ENCODE measurements around the gene LSS. TPM values are rescaled to one million over a fixed set of nuclear protein-coding genes. Genes with fewer than 3 reads are reported as not detected.

Gene LSS
- total RNA-seq, 1 donor from 2014 or later, result 43.7 TPM

GRCh38 chr21:46182548-46183336, 45.8 kb downstream of the LSS start:
- no peak for DNase-seq (ENCODE audit: low read depth)
- H3K27me3 ChIP-seq (ENCODE audit: control insufficient read depth, insufficient read depth, low read length), result no peaks in the 10 kb centered on the region
- FAIRE-seq, result no peak
- no peak for TF ChIP-seq CTCF (IDR thresholded peaks at IDR 0.05; ENCODE audit: insufficient read depth, low read length, severe bottlenecking)
- no peaks in the 10 kb centered on the region for H3K36me3 ChIP-seq (ENCODE audit: control insufficient read depth, insufficient read depth, low read length)
- no peak overlapping the region for H3K4me3 ChIP-seq (ENCODE audit: low read depth, low read length)

- no peak for TF ChIP-seq CTCF (IDR thresholded peaks at IDR 0.05; ENCODE audit: insufficient read depth, low read length, severe bottlenecking)
- DNase-seq (ENCODE audit: low read depth) (no peak), FAIRE-seq (no peak)
- no peak overlapping the region for H3K4me3 ChIP-seq (ENCODE audit: low read depth, low read length)
- H3K36me3 ChIP-seq (ENCODE audit: control insufficient read depth, insufficient read depth, low read length), result no peaks in the 10 kb centered on the region
- no peaks in the 10 kb centered on the region for H3K27me3 ChIP-seq (ENCODE audit: control insufficient read depth, insufficient read depth, low read length)
Measured at GRCh38 chr21:46181953-46182547, 46.5 kb downstream of the LSS start.

DNA sequence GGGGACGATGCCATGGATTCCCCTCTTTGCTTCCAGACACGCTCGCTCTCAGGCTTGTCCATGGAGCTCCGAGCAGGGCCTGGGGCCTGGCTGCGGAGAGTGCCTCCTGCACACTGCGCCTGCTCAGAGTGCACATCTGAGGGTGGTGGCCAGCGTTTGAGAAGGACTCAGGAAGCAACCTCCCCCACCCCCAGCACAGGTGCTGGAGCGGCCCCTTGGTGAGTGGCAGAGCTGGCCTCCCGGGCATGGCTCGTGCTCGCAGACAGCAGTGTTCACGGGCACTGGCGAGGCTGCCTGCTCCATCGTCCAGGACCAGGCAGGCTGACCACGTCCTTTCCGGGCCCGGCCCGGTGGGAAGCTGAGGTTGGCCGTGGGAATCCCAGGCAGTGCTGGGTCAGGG, 47.1 kb downstream of the LSS start:
- H3K27me3 ChIP-seq (ENCODE audit: control insufficient read depth, insufficient read depth, low read length), result no peaks in the 10 kb centered on the region
- FAIRE-seq, result no peak
- H3K36me3 ChIP-seq (ENCODE audit: control insufficient read depth, insufficient read depth, low read length), result no peaks in the 10 kb centered on the region
- no peak overlapping the region for H3K4me3 ChIP-seq (ENCODE audit: low read depth, low read length)
- no peak for DNase-seq (ENCODE audit: low read depth)
- no peak for TF ChIP-seq CTCF (IDR thresholded peaks at IDR 0.05; ENCODE audit: insufficient read depth, low read length, severe bottlenecking)

- no peaks in the 10 kb centered on the region for H3K36me3 ChIP-seq (ENCODE audit: control insufficient read depth, insufficient read depth, low read length)
- FAIRE-seq (no peak), DNase-seq (ENCODE audit: low read depth) (no peak)
- no peak for TF ChIP-seq CTCF (IDR thresholded peaks at IDR 0.05; ENCODE audit: insufficient read depth, low read length, severe bottlenecking)
- H3K27me3 ChIP-seq (ENCODE audit: control insufficient read depth, insufficient read depth, low read length), result no peaks in the 10 kb centered on the region
- no peak overlapping the region for H3K4me3 ChIP-seq (ENCODE audit: low read depth, low read length)
Measured at GRCh38 chr21:46180778-46181391, 47.7 kb downstream of the LSS start.

DNA sequence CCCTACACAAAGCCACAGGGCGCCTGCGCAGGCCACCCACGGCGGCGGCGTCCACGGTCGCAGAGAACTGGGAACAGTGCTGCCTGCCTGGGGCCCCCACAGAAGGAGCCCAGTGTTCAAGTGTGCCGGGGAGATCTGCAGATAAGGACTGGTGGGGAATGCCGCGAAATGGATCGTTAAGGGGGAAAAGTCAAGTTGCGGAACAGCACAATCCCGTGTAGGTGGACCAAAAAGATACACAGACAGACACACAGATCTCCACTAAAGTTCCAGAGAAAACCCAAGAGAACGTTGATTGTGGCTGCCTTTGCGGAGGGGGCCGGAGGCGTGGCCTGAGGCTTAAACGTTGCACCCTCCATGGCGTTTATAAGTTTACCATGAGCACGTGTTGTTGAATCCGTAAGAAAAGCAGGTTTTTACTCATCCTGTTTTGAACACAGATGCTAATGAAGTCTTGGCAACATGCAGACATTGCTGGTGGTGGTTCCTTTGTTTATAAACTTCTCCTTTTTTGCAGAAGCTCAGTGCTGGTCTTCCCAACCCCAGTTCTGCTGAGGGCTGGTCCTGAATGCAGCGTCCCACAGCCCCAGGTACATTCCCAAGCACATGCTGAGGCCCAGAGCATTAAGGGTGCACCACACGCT, 48.4 kb downstream of the LSS start:
- no peak for DNase-seq (ENCODE audit: low read depth)

More for the DNA sequence above, 48.4 kb downstream of the LSS start:
- no peaks in the 10 kb centered on the region for H3K27me3 ChIP-seq (ENCODE audit: control insufficient read depth, insufficient read depth, low read length)
- TF ChIP-seq CTCF (IDR thresholded peaks at IDR 0.05; ENCODE audit: insufficient read depth, low read length, severe bottlenecking), result no peak
- FAIRE-seq, result no peak
- H3K4me3 ChIP-seq (ENCODE audit: low read depth, low read length), result no peak overlapping the region
- H3K36me3 ChIP-seq (ENCODE audit: control insufficient read depth, insufficient read depth, low read length), result no peaks in the 10 kb centered on the region
